Activated T-helper 1 cell treated with Interleukin-2 at 50 U/mL for 16 hours (primary cell): Measurements from ENCODE around the gene KIF9.
"Not testable (repeated sequence)": the region's sequence is repeated elsewhere in the genome, so short reads cannot be mapped to it uniquely, and the experiment has no call there.

Experiments
- DNase-seq: peaks from one replicate; pipeline ENCODE4 v3.0.0-alpha.2; 2020; ENCODE audit warnings: low read depth

The KIF9 gene

GRCh38 chr3:47294392-47294791 lies 11.8 kb upstream of the KIF9 start:
- DNase-seq = no peak

- no peak for DNase-seq
Observed at GRCh38 chr3:47293822-47294221, 11.2 kb upstream of the KIF9 start.

- not testable (repeated sequence) for DNase-seq
Observed at GRCh38 chr3:47291754-47292420, 9.3 kb upstream of the KIF9 start.

- no peak for DNase-seq
Observed at GRCh38 chr3:47291158-47291753, 8.7 kb upstream of the KIF9 start.

- no peak for DNase-seq
Observed at GRCh38 chr3:47288966-47289910, 6.6 kb upstream of the KIF9 start.

GRCh38 chr3:47283591-47284364 lies 1.2 kb upstream of the KIF9 start:
- no peak for DNase-seq

- DNase-seq = peak; percentile 7
Observed at GRCh38 chr3:47283193-47283537, 566 bp upstream of the KIF9 start.

GRCh38 chr3:47280519-47280918 lies 2.1 kb downstream of the KIF9 start:
- no peak for DNase-seq

GRCh38 chr3:47276558-47276957 lies 6.0 kb downstream of the KIF9 start:
- DNase-seq = no peak

GRCh38 chr3:47274652-47275051 lies 7.9 kb downstream of the KIF9 start:
- DNase-seq = no peak

GRCh38 chr3:47273564-47273963 lies 9.0 kb downstream of the KIF9 start:
- no peak for DNase-seq

GRCh38 chr3:47270526-47270925 lies 12.1 kb downstream of the KIF9 start:
- DNase-seq = no peak

- no peak for DNase-seq
Observed at GRCh38 chr3:47267490-47267824, 15.1 kb downstream of the KIF9 start.

- peak; percentile 13 for DNase-seq
Observed at GRCh38 chr3:47266709-47267489, 15.7 kb downstream of the KIF9 start.

- DNase-seq = no peak
Observed at GRCh38 chr3:47265725-47266428, 16.7 kb downstream of the KIF9 start.

GRCh38 chr3:47265008-47265407 lies 17.6 kb downstream of the KIF9 start:
- DNase-seq = no peak

- no peak for DNase-seq
Observed at GRCh38 chr3:47261301-47261700, 21.3 kb downstream of the KIF9 start.

- no peak for DNase-seq
Observed at GRCh38 chr3:47260605-47261004, 22.0 kb downstream of the KIF9 start.

- DNase-seq = no peak
Observed at GRCh38 chr3:47259114-47259513, 23.5 kb downstream of the KIF9 start.

GRCh38 chr3:47256331-47256730 lies 26.3 kb downstream of the KIF9 start:
- not testable (repeated sequence) for DNase-seq

- DNase-seq = no peak
Observed at GRCh38 chr3:47251689-47252088, 30.9 kb downstream of the KIF9 start.
